Skeletal muscle cell (primary cell): Measurements from ENCODE around the gene CFAP92.
"Not testable (repeated sequence)": the region's sequence is repeated elsewhere in the genome, so short reads cannot be mapped to it uniquely, and the experiment has no call there.

Source experiments
- DNase-seq: peaks from one replicate; pipeline ENCODE4 v3.0.0-alpha.2; 2010; ENCODE audit warnings: low read depth
- H3K4me3 ChIP-seq: 2 replicates; pipeline ENCODE4 v1.5.1; 2011; ENCODE audit warnings: low read depth, mild to moderate bottlenecking, control low read depth, low read length, moderate library complexity

The CFAP92 gene

DNA sequence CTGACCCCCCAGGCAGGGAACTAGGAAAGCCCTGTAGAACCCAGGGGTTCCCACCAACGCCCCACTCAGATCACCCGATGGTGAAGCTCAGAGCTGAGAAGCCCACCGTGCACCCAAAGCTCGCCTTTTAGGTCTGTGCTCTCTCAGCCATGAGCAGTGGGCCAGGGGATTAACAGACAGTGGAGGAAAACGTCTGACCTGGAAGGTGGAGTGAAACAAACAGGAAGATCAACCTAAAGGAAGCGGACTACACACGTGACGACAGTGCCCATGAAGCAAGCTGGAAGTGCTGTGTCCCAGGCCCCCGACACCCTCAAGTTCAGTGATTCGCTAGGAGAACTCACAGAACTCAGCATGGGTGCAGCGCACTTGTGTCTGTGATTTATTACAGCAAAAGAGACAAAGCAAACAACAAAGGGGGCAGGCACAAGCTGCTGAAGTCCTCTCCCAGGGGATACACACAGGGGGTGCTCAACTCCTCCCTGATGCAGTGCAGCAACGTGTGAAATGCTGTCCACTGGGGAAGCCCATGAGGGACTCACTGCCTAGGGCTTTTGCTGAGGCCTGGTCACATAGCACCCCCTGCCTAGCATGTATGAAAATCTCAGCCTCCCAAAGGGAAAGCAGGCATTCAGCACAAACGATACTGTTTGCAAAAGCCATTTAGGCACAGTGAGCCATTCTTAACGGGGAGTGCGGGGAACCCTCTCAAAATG is 43.5 kb downstream of the CFAP92 start:
- DNase-seq, result no peak
- H3K4me3 ChIP-seq, result no peak overlapping the region

DNA sequence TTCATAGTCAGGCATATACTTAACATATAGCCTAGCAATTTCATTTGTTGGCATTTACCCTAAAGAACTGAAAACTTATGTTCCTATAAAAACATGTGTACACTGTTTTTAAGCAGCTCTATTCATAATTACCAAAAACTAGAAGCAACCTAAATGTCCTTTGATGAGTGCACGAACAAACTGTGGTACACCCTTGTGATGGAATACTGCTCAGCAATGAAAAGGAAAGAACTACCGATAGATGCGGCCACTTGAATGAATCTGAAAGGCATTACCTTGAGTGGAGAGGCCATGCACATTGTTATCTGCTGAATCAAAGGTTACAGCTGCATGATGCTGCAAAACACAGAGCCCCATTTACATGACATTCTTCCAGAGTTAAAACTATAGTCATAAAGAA is 44.7 kb downstream of the CFAP92 start:
- no peak for DNase-seq

DNA sequence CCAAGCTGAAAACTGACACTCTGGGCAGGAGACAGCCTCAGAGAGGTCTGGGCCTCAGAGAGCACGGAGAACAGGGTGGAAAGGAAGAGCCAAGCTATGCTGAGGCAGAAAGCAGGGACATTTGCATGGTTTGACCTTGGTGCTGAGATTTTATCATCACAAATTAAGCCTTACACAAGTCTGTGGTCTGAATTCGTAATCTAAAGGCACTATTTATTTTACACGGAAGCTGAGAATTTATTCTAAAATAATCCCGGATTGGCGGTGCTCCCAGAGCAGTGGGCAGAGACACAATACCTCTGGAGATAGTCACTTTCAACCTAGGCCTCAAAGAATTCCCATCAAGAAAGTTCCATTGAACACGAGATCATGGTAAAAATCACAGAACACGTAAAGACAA is 47.5 kb downstream of the CFAP92 start:
- no peak for DNase-seq
- no peak overlapping the region for H3K4me3 ChIP-seq

More for the DNA sequence above, 44.7 kb downstream of the CFAP92 start:
- H3K4me3 ChIP-seq, result no peak overlapping the region

DNA sequence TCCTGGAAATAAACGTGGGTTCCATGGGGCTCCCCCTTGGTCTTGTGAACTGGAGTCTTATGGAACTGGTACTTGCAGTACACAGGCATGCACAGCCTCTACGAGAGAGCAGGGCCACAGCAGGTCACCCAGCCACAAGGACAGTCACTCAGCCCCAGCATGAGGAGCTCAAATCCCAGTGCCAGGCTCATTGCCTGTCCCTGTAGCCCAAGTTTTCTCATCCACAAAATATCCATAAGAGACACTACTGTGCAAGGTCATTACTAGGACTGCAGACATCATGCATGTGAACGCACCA is 48.0 kb downstream of the CFAP92 start:
- no peak for DNase-seq
- H3K4me3 ChIP-seq, result no peak overlapping the region

DNA sequence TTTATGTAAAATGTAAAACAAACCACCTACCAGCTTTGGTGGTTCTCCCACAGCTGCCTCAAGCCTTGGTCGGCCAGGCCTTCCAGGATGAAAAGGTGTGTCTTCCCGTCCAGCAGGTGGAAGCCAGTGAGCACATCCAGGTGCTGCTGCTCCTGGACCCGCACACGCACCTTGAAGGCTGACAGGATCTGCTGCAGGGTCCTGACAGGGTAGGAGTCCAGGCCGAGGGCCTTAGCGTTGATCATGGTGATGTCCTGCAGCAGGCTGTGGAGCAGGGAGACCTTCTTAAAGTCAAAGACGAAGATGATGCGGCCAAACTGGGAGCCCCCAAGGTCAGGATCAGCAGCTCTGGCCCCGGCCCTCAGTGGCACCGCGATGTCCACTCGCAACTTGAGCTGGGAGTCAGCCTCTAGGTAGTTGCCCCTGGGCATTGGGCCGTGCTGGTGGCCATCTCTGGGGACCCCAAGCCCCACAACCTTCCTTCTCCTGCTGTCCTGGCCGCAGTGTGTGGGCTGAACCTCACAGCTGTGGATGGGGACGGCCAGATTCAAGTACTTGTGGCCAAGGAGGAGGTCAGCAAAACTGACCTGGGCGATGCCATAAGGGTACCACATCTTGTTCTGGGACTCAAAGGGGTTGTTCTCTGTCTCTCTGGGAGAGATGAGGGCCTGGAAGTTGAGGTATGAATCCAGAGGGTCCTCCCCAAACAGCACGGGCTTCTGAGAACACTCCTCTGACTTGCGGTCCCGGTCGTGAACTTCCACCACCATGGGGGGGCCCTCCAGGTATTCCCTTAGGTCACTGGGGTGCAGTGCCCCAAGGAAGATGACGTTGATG is 48.6 kb downstream of the CFAP92 start:
- DNase-seq, result no peak
- H3K4me3 ChIP-seq, result no peak overlapping the region

DNA sequence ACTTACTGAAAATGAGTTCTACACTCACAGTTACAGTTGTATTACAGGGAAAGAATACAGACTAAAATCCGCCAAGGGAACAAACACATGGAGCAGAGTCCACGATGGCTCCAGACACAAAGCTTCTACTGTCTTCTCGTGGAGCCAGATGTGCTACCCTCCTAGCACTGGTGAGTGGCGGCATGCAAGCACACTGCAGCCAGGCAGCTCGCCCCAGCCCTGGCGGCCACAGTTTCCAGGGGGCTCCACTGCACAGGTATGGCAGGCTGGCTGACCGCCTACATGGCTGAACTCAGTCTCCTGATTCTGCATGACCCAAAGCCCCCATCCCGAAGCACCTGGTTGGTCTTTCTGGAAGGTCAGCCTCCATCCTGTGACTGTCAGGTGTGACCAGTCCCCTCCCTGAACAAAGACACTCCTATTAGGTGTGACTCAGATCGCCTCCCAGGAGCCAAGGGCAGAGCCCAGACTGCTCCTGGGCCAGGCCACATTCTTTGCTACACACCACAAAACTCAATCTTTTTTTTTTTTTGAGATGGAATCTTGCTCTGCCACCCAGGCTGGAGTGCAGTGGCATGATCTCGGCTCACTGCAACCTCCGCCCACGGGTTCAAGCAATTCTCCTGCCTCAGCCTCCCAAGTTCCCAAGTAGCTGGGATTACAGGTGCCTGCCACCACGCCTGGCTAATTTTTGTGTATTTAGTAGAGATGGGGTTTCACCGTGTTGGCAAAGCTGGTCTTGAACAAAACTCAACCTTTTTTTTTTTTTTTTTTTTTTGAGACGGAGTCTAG is 51.5 kb downstream of the CFAP92 start:
- no peak for DNase-seq
- H3K4me3 ChIP-seq, result no peak overlapping the region

DNA sequence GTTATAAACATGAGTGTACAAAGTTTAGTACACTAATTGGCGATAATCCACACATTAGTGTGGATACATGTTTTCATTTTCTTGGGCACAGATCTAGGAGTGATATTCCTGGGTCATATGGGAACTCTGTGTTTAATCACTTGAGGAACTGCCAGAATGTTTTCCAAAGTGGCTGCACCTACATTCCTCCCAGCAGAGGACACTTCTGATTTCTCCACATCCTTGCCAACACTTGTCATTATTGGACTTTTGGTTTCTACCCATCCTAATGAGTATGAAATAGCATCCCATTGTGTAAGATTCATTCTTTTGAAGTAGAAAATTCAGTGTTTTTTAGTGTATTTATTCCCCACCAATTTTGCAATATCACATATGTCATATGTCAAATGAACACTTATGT is 53.6 kb downstream of the CFAP92 start:
- DNase-seq, result no peak

DNA sequence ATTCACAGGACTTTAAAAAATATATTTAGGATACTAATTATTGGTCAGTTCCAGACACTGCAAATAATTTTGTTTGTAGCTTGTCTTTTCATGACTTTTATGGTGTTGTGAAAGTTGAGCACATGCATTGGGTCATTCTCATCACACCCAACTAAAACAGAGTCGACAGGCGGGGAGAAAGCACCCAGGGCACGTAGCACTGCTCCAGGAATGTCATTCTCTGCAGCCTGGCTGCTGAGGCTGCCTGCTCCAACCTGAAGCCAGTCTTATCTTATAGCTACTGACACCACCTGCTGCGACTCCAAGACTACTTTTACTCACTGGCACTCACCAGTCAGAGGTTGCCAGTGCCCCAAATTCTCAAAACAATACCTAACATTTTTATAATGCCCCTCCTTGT is 57.5 kb downstream of the CFAP92 start:
- no peak overlapping the region for H3K4me3 ChIP-seq
- no peak for DNase-seq

More for the DNA sequence above, 53.6 kb downstream of the CFAP92 start:
- H3K4me3 ChIP-seq, result no peak overlapping the region

DNA sequence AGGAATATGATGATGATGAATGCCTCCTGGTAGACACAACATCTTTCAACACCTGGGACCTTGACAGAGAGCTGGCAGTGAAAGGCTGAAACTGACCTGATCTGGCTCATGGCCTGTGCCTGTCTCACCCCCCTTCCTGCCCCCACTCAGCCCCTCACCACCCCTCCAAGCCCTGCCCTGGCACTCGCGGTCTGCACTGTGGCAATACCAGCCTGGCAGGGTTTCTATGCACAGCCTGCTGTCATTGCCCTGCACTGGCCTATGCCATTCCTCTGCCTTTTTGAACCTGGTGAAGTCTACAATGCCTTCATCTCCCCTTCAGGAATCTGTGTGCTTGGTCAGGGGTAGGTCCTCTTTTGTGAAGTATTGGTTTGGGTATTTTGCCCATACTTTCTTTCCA is 58.0 kb downstream of the CFAP92 start:
- H3K4me3 ChIP-seq, result no peak overlapping the region
- DNase-seq, result no peak

DNA sequence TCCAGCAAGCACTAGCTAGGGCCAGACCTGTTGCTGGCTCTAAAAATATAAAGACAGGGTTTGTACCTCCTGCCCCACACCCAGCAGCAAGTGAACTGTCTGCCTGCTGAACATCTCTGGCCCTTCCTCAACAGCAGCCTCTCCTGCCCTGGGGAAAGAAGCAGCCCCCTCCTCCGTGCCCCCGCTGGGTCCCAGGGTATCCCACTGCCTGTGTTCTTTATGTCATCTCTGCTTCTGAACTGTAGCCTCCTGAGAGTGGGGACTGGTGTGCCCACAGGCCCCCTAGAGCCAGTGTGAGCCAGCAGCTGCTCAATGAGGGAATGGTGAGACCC is 60.0 kb downstream of the CFAP92 start:
- no peak overlapping the region for H3K4me3 ChIP-seq
- no peak for DNase-seq

DNA sequence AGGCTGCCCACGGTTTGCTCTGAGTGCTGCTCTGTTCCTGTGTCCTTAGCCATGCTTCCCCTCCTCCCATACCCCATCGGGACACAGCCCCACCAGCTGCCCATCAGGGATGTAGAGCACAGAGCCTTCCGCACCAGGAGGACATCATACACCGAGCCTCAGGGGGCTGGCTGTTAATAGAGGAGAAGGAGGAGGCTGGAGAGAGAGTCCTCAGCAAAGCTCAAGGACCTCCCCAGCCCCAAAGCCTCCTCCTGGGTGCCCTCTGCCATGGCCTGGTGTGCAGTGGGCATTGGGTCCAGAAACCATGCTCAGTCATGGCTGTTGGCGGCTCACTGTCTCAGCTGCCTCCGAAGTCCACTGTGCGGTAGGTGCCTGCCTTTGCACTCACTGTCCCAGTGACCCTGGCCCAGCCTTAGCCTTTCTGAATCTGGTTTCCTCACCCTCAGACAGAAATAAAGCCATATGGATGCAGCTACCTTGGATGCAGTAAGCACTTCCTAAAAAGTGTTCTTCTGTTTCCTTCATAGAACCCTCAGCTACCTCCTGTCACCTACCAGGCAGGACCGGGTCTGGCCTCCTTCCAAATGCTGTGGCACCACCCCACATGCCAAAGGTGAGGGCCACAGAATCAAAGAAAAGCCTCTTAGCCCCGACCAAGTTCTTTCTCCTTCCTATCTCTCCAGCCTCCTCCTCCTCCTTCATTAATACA is 60.5 kb downstream of the CFAP92 start:
- H3K4me3 ChIP-seq, result no peak overlapping the region

DNA sequence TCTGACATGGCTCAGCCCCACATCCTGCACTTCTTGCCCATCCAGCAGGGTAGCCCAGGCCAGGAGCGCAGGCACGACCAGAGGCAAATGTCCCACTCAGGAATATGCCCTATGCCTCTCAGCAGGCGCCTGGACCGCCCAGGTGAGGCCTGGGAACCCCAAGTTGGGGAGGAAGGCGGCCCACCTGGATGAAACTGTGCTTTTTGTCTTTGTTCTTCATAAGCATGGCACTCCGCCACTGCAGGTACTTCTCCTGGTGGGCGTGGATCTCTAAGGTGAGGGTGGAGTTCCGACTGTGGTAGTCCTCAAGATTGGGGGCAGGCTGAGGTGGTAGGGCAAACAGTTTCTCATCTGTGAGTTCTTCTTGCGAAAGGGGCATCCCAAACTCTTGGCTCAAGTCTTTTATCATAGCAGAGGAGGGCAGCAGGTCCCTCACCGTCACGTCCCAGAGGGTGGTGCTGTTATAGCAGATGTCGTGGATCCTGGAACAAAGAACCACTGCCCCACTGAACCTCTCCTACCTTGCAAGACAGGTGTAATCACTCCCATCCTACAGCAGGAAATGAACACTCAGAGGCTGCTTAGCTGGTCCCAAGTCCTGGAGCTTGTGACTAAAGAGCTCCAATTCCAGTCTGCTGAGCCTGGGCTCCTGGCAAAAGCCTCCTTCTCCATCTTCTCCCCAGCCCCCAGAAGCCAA is 61.2 kb downstream of the CFAP92 start:
- no peak overlapping the region for H3K4me3 ChIP-seq
- DNase-seq, result no peak

More for the DNA sequence above, 60.5 kb downstream of the CFAP92 start:
- DNase-seq, result no peak

DNA sequence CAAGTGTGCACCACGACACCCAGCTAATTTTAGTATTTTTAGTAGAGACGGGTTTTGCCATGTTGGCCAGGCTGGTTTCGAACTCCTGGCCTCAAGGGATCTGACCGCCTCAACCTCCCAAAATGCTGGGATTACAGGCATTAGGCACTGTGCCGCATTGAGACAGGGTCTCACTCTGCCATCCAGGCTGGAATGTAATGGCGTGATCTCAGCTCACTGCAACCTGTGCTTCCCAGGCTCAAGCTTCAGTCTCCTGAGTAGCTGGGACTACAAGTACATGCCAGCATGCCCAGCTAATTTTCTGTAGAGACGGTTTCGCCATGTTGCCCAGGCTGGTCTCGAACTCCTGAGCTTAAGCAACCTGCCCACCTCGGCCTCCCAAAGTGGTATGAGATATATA is 62.8 kb downstream of the CFAP92 start:
- DNase-seq, result no peak
- H3K4me3 ChIP-seq, result no peak overlapping the region

DNA sequence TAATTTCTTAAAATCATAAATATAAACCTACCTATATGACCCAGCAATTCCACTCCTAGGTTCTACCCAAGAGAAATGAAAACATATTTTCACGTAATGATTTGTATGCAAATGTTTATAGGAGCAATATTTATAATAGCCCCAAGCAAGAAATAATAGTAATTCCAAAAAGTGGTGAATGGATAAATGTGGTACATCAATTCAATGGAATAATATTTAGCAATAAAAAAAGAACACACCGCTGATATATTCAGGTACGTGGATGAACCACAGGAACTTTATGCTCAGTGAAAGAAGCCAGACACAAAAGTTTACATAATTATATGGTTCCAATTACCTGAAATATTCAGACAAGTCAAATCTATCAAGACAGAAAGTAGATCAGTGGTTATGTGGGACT is 64.5 kb downstream of the CFAP92 start:
- no peak for DNase-seq
- no peak overlapping the region for H3K4me3 ChIP-seq

DNA sequence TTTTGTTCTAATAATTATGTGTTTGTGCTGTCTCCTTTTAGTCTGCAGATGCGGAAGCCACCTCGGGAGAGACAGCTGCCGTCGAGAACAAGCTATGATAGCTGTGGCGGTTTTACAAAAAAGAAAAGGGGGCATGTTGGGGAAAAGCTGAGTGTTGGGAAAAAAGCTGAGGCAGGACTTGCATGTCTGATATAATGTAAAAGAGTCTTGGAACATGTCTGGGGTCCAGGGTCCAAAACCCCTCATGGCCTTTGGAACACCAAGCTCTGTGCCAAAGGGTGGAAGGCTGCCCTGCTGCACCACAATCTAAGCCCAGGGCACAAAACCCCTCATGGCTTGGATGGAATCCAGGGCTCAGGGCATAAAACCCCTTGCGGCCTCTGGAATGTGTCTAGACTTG is 69.9 kb downstream of the CFAP92 start:
- DNase-seq, H3K4me3 ChIP-seq: not testable (repeated sequence)

DNA sequence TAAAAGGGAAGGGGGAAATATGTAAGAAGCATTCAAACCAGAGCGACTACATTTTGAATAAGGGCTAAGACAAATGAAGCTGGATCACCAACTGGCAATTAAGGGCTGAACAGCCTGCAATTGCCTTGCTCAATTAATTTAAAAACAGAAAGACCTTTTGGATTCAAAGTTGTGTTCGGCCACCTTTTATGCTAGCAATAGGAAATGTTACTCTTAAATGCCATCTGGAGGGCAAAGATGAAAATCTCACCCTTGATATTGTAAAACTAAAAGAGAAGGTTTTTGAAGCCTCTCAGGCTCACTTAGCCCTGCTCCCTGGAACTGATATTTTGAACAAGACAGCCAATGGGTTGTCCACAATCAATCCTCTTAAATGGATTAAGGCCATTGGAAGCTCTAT is 70.3 kb downstream of the CFAP92 start:
- H3K4me3 ChIP-seq, result no peak overlapping the region
- DNase-seq, result no peak

DNA sequence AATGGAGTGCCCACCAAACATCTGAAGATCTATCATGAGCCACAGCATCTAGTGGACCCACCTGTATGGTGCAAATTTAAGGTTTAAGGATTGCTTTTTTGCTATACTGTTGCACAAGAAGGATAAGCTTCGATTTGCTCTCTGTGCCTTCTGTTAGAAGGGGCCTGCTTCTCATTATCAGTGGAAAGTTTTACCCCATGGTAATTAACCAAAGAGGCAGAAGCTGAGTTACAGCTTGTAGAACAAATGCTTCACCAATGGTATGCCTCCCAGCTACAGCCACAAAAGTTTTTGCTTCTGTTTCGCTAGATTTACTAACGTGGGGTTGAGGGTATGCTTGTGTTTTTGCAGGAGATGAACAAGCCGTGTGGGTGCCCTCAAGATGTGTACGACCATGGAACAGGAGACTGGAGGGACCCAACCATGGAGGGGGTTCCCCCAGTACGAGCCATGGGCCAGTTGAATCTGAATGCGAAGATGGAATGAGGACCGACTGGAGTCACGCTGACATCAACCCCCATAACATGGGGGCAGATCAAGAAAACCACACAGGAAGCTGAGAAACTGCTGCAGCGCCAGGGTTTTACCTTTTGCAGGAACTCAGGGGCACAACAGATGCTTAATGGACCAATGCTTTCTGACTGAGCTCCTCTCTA is 70.9 kb downstream of the CFAP92 start:
- H3K4me3 ChIP-seq, result no peak overlapping the region
- DNase-seq, result no peak

DNA sequence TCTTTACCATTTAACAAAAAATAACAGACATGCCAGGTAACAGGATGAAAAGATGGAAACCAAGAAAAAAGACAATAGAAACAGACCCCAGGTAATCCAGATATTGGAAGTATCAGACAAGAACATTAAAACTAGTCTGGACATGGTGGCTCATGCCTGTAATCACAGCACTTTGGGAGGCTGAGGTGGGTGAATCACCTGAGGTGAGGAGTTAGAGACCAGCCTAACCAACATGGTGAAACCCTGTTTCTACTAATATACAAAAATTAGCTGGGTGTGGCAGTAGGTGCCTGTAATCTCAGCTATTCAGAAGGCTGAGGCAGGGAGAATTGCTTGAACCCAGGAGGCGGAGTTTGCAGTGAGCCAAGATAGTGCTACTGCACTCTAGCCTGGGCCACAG is 73.9 kb downstream of the CFAP92 start:
- no peak for DNase-seq
- H3K4me3 ChIP-seq, result no peak overlapping the region

DNA sequence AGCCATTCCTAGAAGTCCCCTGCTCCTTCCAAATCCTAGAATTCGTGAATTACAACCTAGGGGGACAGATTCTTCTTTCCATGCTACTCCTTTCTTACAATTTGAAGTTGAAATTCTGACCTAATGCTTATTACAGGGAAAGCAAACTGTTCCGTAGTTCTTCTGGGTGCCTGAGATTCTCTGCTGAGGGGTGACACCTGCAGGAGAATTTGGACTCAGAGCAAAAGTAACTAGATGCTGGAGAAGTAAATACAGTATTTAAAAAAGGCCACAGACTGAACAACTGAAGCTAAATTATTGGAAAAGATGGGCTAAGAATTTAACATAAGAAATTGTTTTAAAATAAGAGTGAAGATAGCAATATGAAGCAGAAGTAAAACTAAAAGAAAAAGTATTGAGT is 76.6 kb downstream of the CFAP92 start:
- no peak overlapping the region for H3K4me3 ChIP-seq
- no peak for DNase-seq
